ENCODE results near the gene PRKAG2. TPM values are rescaled to one million over a fixed set of nuclear protein-coding genes. Genes with fewer than 3 reads are reported as not detected.

Gene PRKAG2
- total and polyA plus RNA-seq, 2 experiments from 2014 or later: 9.1 to 14.9 TPM

- TF ChIP-seq ZNF462 (CRISPR knock-in tag; IDR thresholded peaks at IDR 0.05) (no peak), NANOG (IDR thresholded peaks at IDR 0.05; ENCODE audit: borderline replicate concordance) (no peak), ZNF331 (CRISPR knock-in tag; IDR thresholded peaks at IDR 0.05; ENCODE audit: low read depth) (no peak), JUNB (IDR thresholded peaks at IDR 0.05; ENCODE audit: unreplicated experiment) (no peak), STAT1 (IDR thresholded peaks at IDR 0.05; ENCODE audit: unreplicated experiment) (no peak), EZH2 (IDR thresholded peaks at IDR 0.05; ENCODE audit: low read depth, unreplicated experiment) (no peak)
Observed at GRCh38 chr7:151682831-151683614, 193.9 kb downstream of the PRKAG2 start (continued).

- no peaks in the 10 kb centered on the region for H3K36me3 ChIP-seq (ENCODE audit: insufficient read depth)
- peaks cover 14% of the 10 kb centered on the region; the same call in 2 of the 3 replicates for H3K4me1 Mint-ChIP-seq
- H3K36me3 Mint-ChIP-seq (ENCODE audit: low read depth): no peaks in the 10 kb centered on the region
- H3K27ac ChIP-seq (ENCODE audit: low read depth): no peak overlapping the region
- no peak overlapping the region for H3K4me3 ChIP-seq
- no peaks in the 10 kb centered on the region for H3K9me2 ChIP-seq (ENCODE audit: insufficient read depth)
- H3K9me3 Mint-ChIP-seq: no peaks in the 10 kb centered on the region
- no peaks in the 10 kb centered on the region for H3F3A ChIP-seq (replicated peaks; ENCODE audit: low read depth)
- H3K27me3 Mint-ChIP-seq (ENCODE audit: insufficient read depth, low read depth, poor library complexity): peaks cover 13% of the 10 kb centered on the region
- H3K4me3 Mint-ChIP-seq: no peak overlapping the region
- H3K27ac Mint-ChIP-seq: no peak overlapping the region
- ATAC-seq (no peak), DNase-seq (ENCODE audit: low spot score) (no peak)
- H2AFZ ChIP-seq: no peak overlapping the region
- H4K20me1 ChIP-seq (replicated peaks; ENCODE audit: insufficient read depth): no peaks in the 10 kb centered on the region
- no peaks in the 10 kb centered on the region for H3K4me1 ChIP-seq (ENCODE audit: insufficient read depth)
- no peak overlapping the region for H3K4me2 ChIP-seq
- H3K27me3 ChIP-seq (ENCODE audit: insufficient read depth): no peaks in the 10 kb centered on the region
- no peaks in the 10 kb centered on the region for H3K79me2 ChIP-seq (replicated peaks; ENCODE audit: insufficient read depth)
- TF ChIP-seq NANOG (IDR thresholded peaks at IDR 0.05; ENCODE audit: borderline replicate concordance) (no peak), STAT1 (IDR thresholded peaks at IDR 0.05; ENCODE audit: unreplicated experiment) (no peak), REST (IDR thresholded peaks at IDR 0.05; ENCODE audit: unreplicated experiment) (no peak), POLR2AphosphoS5 (IDR thresholded peaks at IDR 0.05; ENCODE audit: low read depth) (no peak)
Observed at GRCh38 chr7:151681726-151682125, 195.2 kb downstream of the PRKAG2 start.
